GM19099 (cell line): Measurements from ENCODE around the gene RDX.

ENCODE experiments used
- POLR2A ChIP-seq: IDR thresholded peaks from 3 replicates; pipeline ENCODE4 v1.6.1; 2011; ENCODE audit warnings: low read depth; ENCODE audit not compliant: insufficient read length; ENCODE audit errors: extremely low read depth

The RDX gene

GRCh38 chr11:110172468-110173065, 123.8 kb downstream of the RDX start:
- no peak for TF ChIP-seq POLR2A

DNA sequence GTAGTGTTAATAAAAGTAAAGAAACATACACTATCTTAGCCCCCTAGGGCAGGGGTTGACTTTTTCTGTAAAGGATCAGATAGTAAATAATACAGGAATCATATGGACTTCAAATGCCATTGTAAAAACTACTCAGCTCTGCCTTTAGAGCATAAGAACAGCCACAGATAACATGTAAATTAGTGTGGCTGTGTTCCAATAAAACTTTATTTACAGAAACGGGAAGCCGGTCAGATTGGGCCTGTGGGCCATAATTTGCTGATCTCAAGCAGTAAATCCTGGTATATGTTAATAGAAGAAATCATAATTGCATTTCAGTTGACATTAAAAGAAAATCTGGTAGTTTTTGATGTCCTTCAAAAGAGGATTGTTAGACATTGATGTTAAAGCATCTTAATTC, 126.7 kb downstream of the RDX start:
- TF ChIP-seq POLR2A = no peak

DNA sequence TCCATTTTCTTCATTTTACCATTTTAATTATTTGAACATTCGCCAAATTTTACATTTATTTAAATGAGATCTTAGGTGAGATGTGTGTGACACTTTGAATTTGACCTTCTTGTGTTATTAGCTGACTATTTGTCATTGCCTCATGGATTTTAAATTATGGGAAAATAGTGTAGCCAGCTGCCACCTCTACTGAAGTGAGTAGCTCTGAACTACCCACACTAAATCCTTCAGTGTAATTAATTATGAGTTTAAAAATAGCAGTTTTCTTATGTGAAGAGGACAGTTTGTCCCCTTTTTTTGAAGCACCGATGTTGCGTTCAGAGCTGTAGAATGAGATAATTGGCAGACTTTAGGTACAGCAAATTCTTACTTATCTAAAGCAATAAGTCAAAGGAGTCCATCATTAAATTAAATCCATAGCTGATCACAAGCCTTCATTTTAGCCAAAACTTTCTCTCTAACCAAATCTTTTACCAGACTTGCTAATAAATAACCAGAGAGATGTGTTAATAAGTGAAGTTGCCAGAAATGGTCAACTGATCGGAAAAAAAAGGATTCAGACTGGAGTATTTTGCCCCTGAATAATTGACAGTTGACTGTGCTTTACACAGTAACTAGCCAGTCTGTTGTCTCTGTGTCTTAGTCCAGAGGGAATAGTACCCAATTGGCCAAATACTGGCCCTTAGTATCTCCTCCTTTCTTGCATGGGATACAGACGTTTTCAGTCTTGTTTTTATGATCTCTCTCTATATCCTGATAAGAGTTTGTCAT, 128.2 kb downstream of the RDX start:
- TF ChIP-seq POLR2A = no peak

- TF ChIP-seq POLR2A = no peak
Measured at GRCh38 chr11:110165039-110165925, 131.1 kb downstream of the RDX start.

- TF ChIP-seq POLR2A = no peak
Measured at GRCh38 chr11:110162216-110162615, 134.2 kb downstream of the RDX start.

- TF ChIP-seq POLR2A = no peak
Measured at GRCh38 chr11:110161061-110161460, 135.4 kb downstream of the RDX start.

- no peak for TF ChIP-seq POLR2A
Measured at GRCh38 chr11:110160437-110160836, 136.0 kb downstream of the RDX start.

- no peak for TF ChIP-seq POLR2A
Measured at GRCh38 chr11:110160016-110160415, 136.4 kb downstream of the RDX start.

DNA sequence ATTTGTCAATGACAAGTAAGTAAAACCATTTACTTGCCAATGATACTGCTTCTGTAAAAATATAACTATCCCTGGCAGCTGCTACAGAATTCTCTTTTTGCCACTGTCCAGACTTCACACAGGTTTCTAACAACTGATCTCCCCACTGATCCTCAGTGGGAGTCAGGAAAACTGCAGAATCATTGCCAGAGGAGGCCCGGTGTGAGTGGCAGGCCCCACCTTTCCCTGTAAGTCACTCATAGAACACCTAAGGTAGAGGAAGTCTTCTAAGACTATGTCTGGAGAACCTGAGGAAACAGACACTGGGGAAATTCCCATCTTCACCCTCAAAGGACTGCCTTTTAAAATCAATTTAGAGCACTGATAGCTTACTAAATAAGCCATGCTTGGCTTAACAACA, 136.9 kb downstream of the RDX start:
- no peak for TF ChIP-seq POLR2A

- no peak for TF ChIP-seq POLR2A
Measured at GRCh38 chr11:110158317-110159200, 137.9 kb downstream of the RDX start.

GRCh38 chr11:110156503-110156902, 139.9 kb downstream of the RDX start:
- TF ChIP-seq POLR2A = no peak

- TF ChIP-seq POLR2A = no peak
Measured at GRCh38 chr11:110153474-110153873, 142.9 kb downstream of the RDX start.

- no peak for TF ChIP-seq POLR2A
Measured at GRCh38 chr11:110152199-110152598, 144.2 kb downstream of the RDX start.
